ENCODE data around the gene CST1. TPM values are rescaled to one million over a fixed set of nuclear protein-coding genes. Genes with fewer than 3 reads are reported as not detected.

Gene CST1
- total RNA-seq, 4 donors from 2014 or later: not detected

- no peak for TF ChIP-seq CTCF (IDR thresholded peaks at IDR 0.05; ENCODE audit: low read depth)
Observed at GRCh38 chr20:23705895-23706294, 44.8 kb downstream of the CST1 start.

DNA sequence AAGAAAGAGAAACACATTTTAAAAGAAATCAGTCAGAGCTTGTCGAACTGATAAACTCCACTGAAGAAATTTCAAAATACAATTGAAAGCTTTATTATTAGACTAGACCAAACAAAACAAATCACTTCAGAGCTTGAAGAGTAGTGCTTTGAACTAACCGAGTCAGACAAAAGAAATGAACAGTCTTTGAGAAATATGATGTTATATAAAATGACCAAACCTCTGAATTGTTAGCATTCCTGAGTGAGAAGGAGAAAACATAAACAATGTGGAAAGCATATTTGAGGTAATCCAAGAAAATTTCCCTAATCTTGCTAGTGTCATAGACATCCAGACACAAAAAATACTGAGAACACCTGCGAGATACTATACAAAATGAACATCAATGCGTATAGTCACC lies 48.7 kb downstream of the CST1 start:
- no peak for TF ChIP-seq CTCF (IDR thresholded peaks at IDR 0.05; ENCODE audit: low read depth)

DNA sequence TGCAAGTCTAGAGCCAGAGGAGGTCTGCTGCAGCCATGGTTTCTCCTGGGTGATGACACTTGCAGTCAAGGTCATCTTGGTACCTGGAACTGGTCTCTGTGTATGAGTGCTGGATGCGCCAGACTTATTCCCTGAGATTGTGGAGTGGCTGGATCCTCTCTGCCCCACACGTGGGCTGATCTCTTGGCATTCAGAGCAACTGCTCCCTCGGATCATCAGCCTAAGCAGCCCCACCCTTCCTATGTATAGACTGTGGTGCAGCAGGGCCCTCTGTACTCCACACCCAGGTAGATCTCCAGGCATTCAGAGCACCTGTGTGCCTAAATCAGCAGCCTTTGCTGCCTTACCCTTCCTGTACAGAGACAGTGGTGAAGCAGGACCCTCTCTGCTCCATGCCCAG lies 49.8 kb downstream of the CST1 start:
- TF ChIP-seq CTCF (IDR thresholded peaks at IDR 0.05; ENCODE audit: low read depth): no peak

- TF ChIP-seq CTCF (IDR thresholded peaks at IDR 0.05; ENCODE audit: low read depth): no peak
Observed at GRCh38 chr20:23697947-23698346, 52.8 kb downstream of the CST1 start.

Small RNA genes within 50 kb of the gene (small RNA-seq; reads per million reads assigned to genes)
- gene CST2P1: not detected

Other genes starting within 250 kb of the CST1 start
- not detected for gene CST9L, start 182.5 kb downstream of the CST1 start, total RNA-seq
- not detected for gene CST9, start 145.0 kb downstream of the CST1 start, total RNA-seq
- 1,000 to 10,000 TPM in 3 of 4 donors, 100 to 1,000 TPM in 1; 987 to 1,957 (median 1,358) TPM for gene CST3, start 113.0 kb downstream of the CST1 start, total RNA-seq
- gene CST4, start 61.9 kb downstream of the CST1 start, total RNA-seq: not detected
- gene CST2, start 75.8 kb upstream of the CST1 start, total RNA-seq: not detected
- gene CST5, start 128.8 kb upstream of the CST1 start, total RNA-seq: not detected
- not detected for gene GGTLC1, start 237.8 kb upstream of the CST1 start, total RNA-seq